K562 (cell line): ENCODE data around the gene ADAT1. TPM values are rescaled to one million over a fixed set of nuclear protein-coding genes. Genes with fewer than 3 reads are reported as not detected.

Source experiments
- ARID2 ChIP-seq: fragments of 450-650 bp; IDR thresholded peaks from 2 replicates; pipeline ENCODE4 v1.6.1; 2017; ENCODE audit warnings: antibody characterized with exemption, mild to moderate bottlenecking
- CEBPB ChIP-seq: fragments of 450-650 bp; IDR thresholded peaks from 2 replicates; pipeline ENCODE4 v1.6.1; 2016; ENCODE audit warnings: missing genetic modification characterization, missing compliant biosample characterization
- CEBPG ChIP-seq, 3 experiments: fragments of 200-800 bp in 1 of 3; sonication (Bioruptor generic) in 1 of 3; sonication (generic) in 1 of 3; formaldehyde crosslinking in 1 of 3; IDR thresholded peaks in 2 of 3; conservative IDR thresholded peaks in 1 of 3; 2 replicates each; pipeline versions ENCODE4 v1.6.1 to v1.8.0; 2016 to 2022; ENCODE audit warnings: missing compliant biosample characterization in 2 of 3, missing genetic modification characterization in 2 of 3, mild to moderate bottlenecking in 1 of 3, missing genetic modification reagents in 1 of 3
- GABPB1 ChIP-seq: sonication (generic); formaldehyde crosslinking; IDR thresholded peaks from 2 replicates; pipeline ENCODE4 v1.8.0; 2022; ENCODE audit warnings: mild to moderate bottlenecking, missing genetic modification reagents
- HDAC1 ChIP-seq, 2 experiments: fragments of 450-650 bp; IDR thresholded peaks; 2 replicates each; pipeline ENCODE4 v1.6.1; 2016 to 2017; ENCODE audit warnings: inconsistent platforms in 1 of 2, mild to moderate bottlenecking in 1 of 2, moderate library complexity in 1 of 2
- HDAC8 ChIP-seq: fragments of 450-650 bp; IDR thresholded peaks from 2 replicates; pipeline ENCODE4 v1.6.1; 2016; ENCODE audit warnings: mild to moderate bottlenecking, missing genetic modification characterization, moderate library complexity, missing compliant biosample characterization
- HES1 ChIP-seq: fragments of 450-650 bp; IDR thresholded peaks from 2 replicates; pipeline ENCODE4 v1.6.1; 2016; ENCODE audit warnings: low read depth, mild to moderate bottlenecking, moderate library complexity
- MLLT1 ChIP-seq, 2 experiments: fragments of 450-650 bp; IDR thresholded peaks; 2 replicates each; pipeline ENCODE4 v1.6.1; 2016
- MNT ChIP-seq, 2 experiments: fragments of 450-650 bp; conservative IDR thresholded peaks; 2 replicates each; pipeline ENCODE4 v1.6.1; 2017; ENCODE audit warnings: mild to moderate bottlenecking in 2 of 2, moderate library complexity in 2 of 2
- NFIC ChIP-seq: fragments of 450-650 bp; IDR thresholded peaks from 2 replicates; pipeline ENCODE4 v1.6.1; 2017; ENCODE audit warnings: mild to moderate bottlenecking, inconsistent platforms
- PKNOX1 ChIP-seq: fragments of 450-650 bp; IDR thresholded peaks from 2 replicates; pipeline ENCODE4 v1.6.1; 2016
- RCOR1 ChIP-seq, 2 experiments: IDR thresholded peaks; 2 replicates each; pipeline ENCODE4 v1.6.1; 2012; ENCODE audit warnings: low read depth in 2 of 2, low read length in 2 of 2, borderline replicate concordance in 1 of 2, improper control_type of control experiment in 1 of 2
- RHOXF2B ChIP-seq: fragments of 250-450 bp; sonication (Bioruptor Pico); conservative IDR thresholded peaks from 2 replicates; pipeline ENCODE4 v1.5.1; 2021
- RNF2 ChIP-seq: sonication (generic); IDR thresholded peaks from 2 replicates; pipeline ENCODE4 v1.6.1; 2016
- SAFB ChIP-seq: fragments of 200-400 bp; formaldehyde crosslinking; IDR thresholded peaks from 2 replicates; pipeline ENCODE4 v1.6.1; 2017; ENCODE audit warnings: low read depth, low read length, borderline replicate concordance
- SLC30A9 ChIP-seq: fragments of 250-450 bp; sonication (Bioruptor Pico); IDR thresholded peaks from 2 replicates; pipeline ENCODE4 v1.8.0; 2022; ENCODE audit warnings: mild to moderate bottlenecking, moderate library complexity
- SRSF7 ChIP-seq: fragments of 200-400 bp; formaldehyde crosslinking; optimal IDR thresholded peaks from 2 replicates; pipeline ENCODE3; 2017; ENCODE audit warnings: mild to moderate bottlenecking, low read depth, low read length
- TRIM25 ChIP-seq: fragments of 450-650 bp; IDR thresholded peaks from 2 replicates; pipeline ENCODE4 v1.7.0; 2016; ENCODE audit warnings: borderline replicate concordance
- ZNF174 ChIP-seq: fragments of 250-450 bp; sonication (Bioruptor Pico); IDR thresholded peaks from 2 replicates; pipeline ENCODE4 v1.4.0; 2020; ENCODE audit warnings: mild to moderate bottlenecking
- polyA plus RNA-seq, 8 experiments: library from polyadenylated mRNA; depleted of rRNA in 4 of 8; stranded (reverse) in 5 of 8; unstranded in 3 of 8; fragments of >200 nt; fragmentation: Nextera tagmentation in 2 of 8; fragmentation: Illumina TruSeq in 1 of 8; extraction: Ambion mirVana in 2 of 8; extraction: Trizol in 1 of 8; gene quantifications; 2 replicates each; pipeline versions ENCODE4 v1.2.1 to v1.2.3, GENCODE V29; 2011 to 2014; ENCODE audit warnings: inconsistent platforms in 1 of 8, missing spikeins in 1 of 8
- total RNA-seq, 7 experiments: library from RNA; depleted of rRNA in 6 of 7; stranded (reverse); fragments of >200 nt in 6 of 7; fragmentation: Illumina TruSeq in 2 of 7; extraction: Trizol in 2 of 7; gene quantifications; 2 replicates each; pipeline versions ENCODE4 v1.2.1 to v1.2.3, GENCODE V29; 2011 to 2021; ENCODE audit warnings: low replicate concordance in 1 of 7

Gene ADAT1
- total and polyA plus RNA-seq, 9 of the 15 experiments (the other 6 are each of a cell fraction or from before 2014, with no cell fraction given) = 16.0 to 36.7 (median 28.2) TPM

DNA sequence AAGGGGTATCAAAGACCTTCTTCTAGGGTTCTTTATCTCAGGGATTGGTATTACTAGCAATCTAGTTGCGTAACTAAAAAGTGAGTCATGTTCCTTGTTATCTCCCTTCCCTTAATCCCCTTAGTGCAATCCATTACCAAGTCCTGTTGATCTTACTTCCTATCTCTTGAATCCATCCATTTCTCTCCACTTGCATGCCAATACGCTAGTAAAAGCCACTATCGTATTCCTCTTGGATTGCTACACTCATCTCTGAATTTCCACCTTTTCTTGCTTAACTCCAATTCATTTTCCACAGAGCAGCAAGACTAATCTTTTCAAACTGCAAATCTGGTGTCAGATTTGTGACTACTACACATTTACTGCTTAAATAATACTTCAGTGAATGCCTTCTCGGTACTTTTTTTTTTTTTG is 1.8 kb upstream of the ADAT1 start (continued):
- no peak for TF ChIP-seq RHOXF2B
- no peak for TF ChIP-seq SLC30A9 (CRISPR knock-in tag)
- TF ChIP-seq MLLT1 (IDR thresholded peaks at IDR 0.05) = no peak
- TF ChIP-seq GABPB1 (CRISPR knock-in tag) = no peak
- TF ChIP-seq ARID2 = no peak
- peak; percentile 79 for TF ChIP-seq CEBPG (CRISPR knock-in tag; IDR thresholded peaks at IDR 0.05)
- TF ChIP-seq CEBPG (tag; conservative IDR thresholded peaks at IDR 0.05 in 1 of 2, IDR thresholded peaks at IDR 0.05 in 1 of 2) = peak; percentile 84 to 97
- TF ChIP-seq HDAC1 (IDR thresholded peaks at IDR 0.05) = peak in 1 of 2 experiments; percentile 86; a peak in 2 of 4 replicates
- no peak for TF ChIP-seq ZNF174 (CRISPR knock-in tag)
- no peak for TF ChIP-seq SRSF7
- no peak for TF ChIP-seq HDAC8 (tag)
- peak; percentile 88 for TF ChIP-seq HES1
- TF ChIP-seq CEBPB (tag) = peak; percentile 97
- peak in 1 of 2 experiments; percentile 39; a peak in 1 of 4 replicates for TF ChIP-seq MNT (conservative IDR thresholded peaks at IDR 0.05)
- TF ChIP-seq SAFB = no peak
- peak; percentile 56 for TF ChIP-seq NFIC
- peak in 1 of 2 experiments; percentile 92; a peak in 2 of 4 replicates for TF ChIP-seq RCOR1 (IDR thresholded peaks at IDR 0.05; ENCODE audit: borderline replicate concordance in 1 of 2, low read depth in 2 of 2, low read length in 2 of 2)
- no peak for TF ChIP-seq PKNOX1
- TF ChIP-seq RNF2 = 0 out of 2 replicates have a peak, but pooled peaks have one; percentile 22
- no peak for TF ChIP-seq TRIM25
